IPS-18a (cell line): ENCODE measurements around the gene RHOXF1.
"Not testable (repeated sequence)": the region's sequence is repeated elsewhere in the genome, so short reads cannot be mapped to it uniquely, and the experiment has no call there.

Source experiments
- H3K27ac ChIP-seq: one replicate; pipeline ENCODE4 v1.5.1; 2013; ENCODE audit warnings: low read length
- H3K27me3 ChIP-seq: one replicate; pipeline ENCODE4 v1.6.1; 2013; ENCODE audit warnings: mild to moderate bottlenecking, low read length; ENCODE audit not compliant: control insufficient read depth, insufficient read depth
- H3K36me3 ChIP-seq: one replicate; pipeline ENCODE4 v1.6.1; 2013; ENCODE audit warnings: low read depth, low read length; ENCODE audit not compliant: control insufficient read depth
- H3K4me1 ChIP-seq: one replicate; pipeline ENCODE4 v1.6.1; 2013; ENCODE audit warnings: low read depth, low read length; ENCODE audit not compliant: control insufficient read depth
- H3K4me3 ChIP-seq: one replicate; pipeline ENCODE4 v1.5.1; 2013; ENCODE audit warnings: low read length
- H3K9ac ChIP-seq: one replicate; pipeline ENCODE4 v1.6.1; 2013; ENCODE audit warnings: mild to moderate bottlenecking, low read length, moderate library complexity
- H3K9me3 ChIP-seq: one replicate; pipeline ENCODE4 v1.6.1; 2013; ENCODE audit warnings: low read depth, low read length; ENCODE audit not compliant: control insufficient read depth

RHOXF1 gene

GRCh38 chrX:120115438-120115963 lies at the start of gene RHOXF1:
Gene RHOXF1, minus strand, starts transcription at chrX:120115913. Its CDS starts 51 bp downstream, at chrX:120115862.
- Histone ChIP-seq H3K27ac (no peak within 1 kb of the TSS), H3K27me3 (no peaks in the 10 kb centered on the region), H3K4me3 (no peak within 1 kb of the TSS), H3K4me1 (no peaks in the 10 kb centered on the region), H3K9me3 (no peaks in the 10 kb centered on the region), H3K36me3 (no peaks in the 10 kb centered on the region), H3K9ac (no peak within 1 kb of the TSS)

- H3K36me3 ChIP-seq, H3K4me3 ChIP-seq, H3K27ac ChIP-seq, H3K9ac ChIP-seq, H3K27me3 ChIP-seq, H3K4me1 ChIP-seq, H3K9me3 ChIP-seq: not testable (repeated sequence)
Measured at GRCh38 chrX:120159086-120159485, 43.4 kb upstream of the RHOXF1 start.

DNA sequence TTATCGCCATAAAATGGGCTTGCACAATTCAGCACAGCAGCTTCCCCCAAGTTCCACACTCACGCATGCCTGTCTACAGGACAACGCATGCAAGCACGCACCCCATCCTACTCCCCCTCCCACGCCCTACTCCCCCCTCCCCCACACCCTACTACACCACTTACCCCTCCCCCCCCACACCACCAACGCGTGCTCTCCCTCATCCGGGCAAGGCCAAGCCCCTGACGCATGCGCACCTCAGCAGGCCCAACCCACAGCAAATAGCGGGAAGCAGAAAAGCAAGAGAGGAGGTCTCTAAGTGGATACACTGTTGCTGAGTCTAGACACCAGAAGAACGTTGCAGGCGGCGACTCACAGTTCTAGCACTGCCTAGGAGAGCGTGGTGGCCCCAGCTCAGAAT lies 42.6 kb upstream of the RHOXF1 start, which contains the start of gene RHOXF2:
RHOXF2 (plus strand) TSS at position 301 of the 400 bp plus-strand sequence. CDS start 138 bp downstream, outside the sequence.
- not testable (repeated sequence) for H3K4me1 ChIP-seq, H3K36me3 ChIP-seq, H3K4me3 ChIP-seq, H3K27ac ChIP-seq, H3K27me3 ChIP-seq, H3K9me3 ChIP-seq, H3K9ac ChIP-seq

DNA sequence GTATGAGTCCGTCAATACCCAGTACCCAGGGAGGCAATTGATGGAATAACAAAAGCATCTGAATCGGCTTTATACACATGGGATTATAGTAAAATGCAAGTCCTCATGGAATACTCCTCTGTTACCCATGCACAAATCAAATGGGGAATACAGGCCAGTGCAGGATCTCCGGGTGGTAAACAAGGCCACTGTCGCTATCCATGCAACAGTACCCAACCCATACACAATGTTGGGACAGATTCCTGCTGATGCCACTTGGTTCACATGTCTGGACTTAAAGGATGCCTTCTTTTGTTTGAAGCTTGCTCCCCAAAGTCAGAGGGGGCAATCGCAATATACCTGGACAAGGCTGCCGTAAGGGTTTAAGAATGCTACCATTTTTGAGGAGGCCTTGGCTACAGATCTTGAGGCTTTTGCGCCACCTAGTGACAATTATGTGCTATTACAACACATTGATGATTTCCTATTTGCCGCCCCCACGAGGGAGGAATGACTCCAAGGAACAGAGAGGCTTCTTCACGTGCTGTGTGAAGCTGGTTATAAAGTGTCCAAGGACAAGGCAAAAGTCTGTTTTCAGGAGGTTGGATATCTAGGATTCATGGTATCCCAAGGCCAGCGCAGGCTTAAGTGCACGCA lies 34.5 kb upstream of the RHOXF1 start:
- not testable (repeated sequence) for H3K9me3 ChIP-seq, H3K27ac ChIP-seq, H3K4me3 ChIP-seq, H3K9ac ChIP-seq, H3K27me3 ChIP-seq, H3K4me1 ChIP-seq, H3K36me3 ChIP-seq

DNA sequence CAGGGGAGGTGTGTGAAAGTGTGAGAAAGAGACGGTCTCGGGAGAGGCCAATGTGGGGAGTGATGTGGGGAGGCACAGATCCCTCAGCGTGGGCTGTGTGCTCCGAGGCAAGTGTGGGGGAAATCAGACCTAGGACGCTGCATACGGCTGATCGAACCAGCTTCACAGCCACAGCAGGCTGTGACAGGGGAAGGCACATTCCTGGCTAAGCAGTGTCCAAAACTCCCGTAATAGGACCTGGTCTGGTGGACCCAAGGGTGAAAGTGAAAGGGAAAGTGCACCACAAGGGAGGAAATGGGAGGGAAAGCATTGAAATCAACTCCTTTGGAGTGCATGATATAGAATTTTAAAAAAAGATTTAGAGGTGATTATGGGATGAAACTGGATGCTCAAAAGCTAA lies 31.8 kb upstream of the RHOXF1 start:
- no peaks in the 10 kb centered on the region for H3K36me3 ChIP-seq
- H3K27ac ChIP-seq, result no peak overlapping the region
- H3K4me1 ChIP-seq, result peaks cover 5% of the 10 kb centered on the region
- H3K9ac ChIP-seq, result no peak overlapping the region
- peaks cover 9% of the 10 kb centered on the region for H3K9me3 ChIP-seq
- H3K4me3 ChIP-seq, result no peak overlapping the region
- H3K27me3 ChIP-seq, result no peaks in the 10 kb centered on the region

GRCh38 chrX:120146323-120146722 lies 30.6 kb upstream of the RHOXF1 start:
- H3K36me3 ChIP-seq, H3K9ac ChIP-seq, H3K27me3 ChIP-seq, H3K9me3 ChIP-seq, H3K27ac ChIP-seq, H3K4me1 ChIP-seq, H3K4me3 ChIP-seq: not testable (repeated sequence)

- Histone ChIP-seq H3K4me1 (peaks cover 5% of the 10 kb centered on the region), H3K9ac (no peak overlapping the region), H3K4me3 (no peak overlapping the region), H3K36me3 (no peaks in the 10 kb centered on the region), H3K9me3 (peaks cover 9% of the 10 kb centered on the region), H3K27ac (no peak overlapping the region), H3K27me3 (no peaks in the 10 kb centered on the region)
Measured at GRCh38 chrX:120145295-120145925, 29.7 kb upstream of the RHOXF1 start.

- Histone ChIP-seq H3K36me3 (no peaks in the 10 kb centered on the region), H3K4me3 (peak overlapping the region; percentile 50), H3K4me1 (peaks cover 8% of the 10 kb centered on the region), H3K27me3 (no peaks in the 10 kb centered on the region), H3K27ac (no peak overlapping the region), H3K9me3 (peaks cover 9% of the 10 kb centered on the region), H3K9ac (no peak overlapping the region)
Measured at GRCh38 chrX:120144178-120144844, 28.6 kb upstream of the RHOXF1 start.

- Histone ChIP-seq H3K9ac (peak overlapping the region; percentile 53), H3K27me3 (no peaks in the 10 kb centered on the region), H3K27ac (peak overlapping the region; percentile 51), H3K4me1 (peaks cover 10% of the 10 kb centered on the region), H3K9me3 (peaks cover 1% of the 10 kb centered on the region), H3K4me3 (peak overlapping the region; percentile 54), H3K36me3 (no peaks in the 10 kb centered on the region)
Measured at GRCh38 chrX:120140293-120140981, 24.7 kb upstream of the RHOXF1 start.

- Histone ChIP-seq H3K27ac (no peak overlapping the region), H3K9me3 (peaks cover 4% of the 10 kb centered on the region), H3K36me3 (no peaks in the 10 kb centered on the region), H3K4me1 (peaks cover 5% of the 10 kb centered on the region), H3K9ac (no peak overlapping the region), H3K4me3 (no peak overlapping the region), H3K27me3 (no peaks in the 10 kb centered on the region)
Measured at GRCh38 chrX:120137439-120137838, 21.7 kb upstream of the RHOXF1 start.

DNA sequence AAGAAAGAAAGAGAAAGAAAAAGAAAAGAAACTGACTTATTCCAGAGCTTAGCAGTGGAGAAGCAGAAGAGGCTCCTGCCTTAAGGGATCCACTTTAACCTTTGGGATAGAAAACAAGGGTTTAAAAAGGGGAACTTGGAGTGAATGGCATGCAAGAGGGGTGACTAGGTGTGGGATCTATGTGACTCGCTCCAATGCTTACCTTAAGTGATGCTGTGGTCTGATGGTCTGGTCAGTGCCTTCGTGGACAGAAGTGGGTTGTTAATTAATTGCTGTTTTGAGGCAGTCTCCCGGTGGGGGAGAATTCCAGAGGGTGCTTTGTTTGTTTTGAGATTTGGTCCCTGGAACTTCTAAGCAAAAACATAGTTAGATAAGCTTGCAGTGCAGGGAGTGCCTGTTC lies 21.1 kb upstream of the RHOXF1 start:
- Histone ChIP-seq H3K9ac (no peak overlapping the region), H3K27ac (no peak overlapping the region), H3K4me1 (peaks cover 5% of the 10 kb centered on the region), H3K4me3 (no peak overlapping the region), H3K9me3 (peaks cover 4% of the 10 kb centered on the region), H3K36me3 (no peaks in the 10 kb centered on the region), H3K27me3 (no peaks in the 10 kb centered on the region)
